Measurements from ENCODE around the gene RAD54L.
"Not testable (repeated sequence)": the region's sequence is repeated elsewhere in the genome, so short reads cannot be mapped to it uniquely, and the experiment has no call there.

RAD54L gene

GRCh38 chr1:46325285-46326076, 77.9 kb downstream of the RAD54L start:
- DNase-seq: not testable (repeated sequence)
